ENCODE data around the gene CYTH1.
"Not testable (repeated sequence)": the region's sequence is repeated elsewhere in the genome, so short reads cannot be mapped to it uniquely, and the experiment has no call there.

CYTH1 gene

GRCh38 chr17:78769196-78769773, 12.8 kb downstream of the CYTH1 start:
- Histone ChIP-seq H3K4me3 (no peak overlapping the region), H3K27ac (peak overlapping the region in 1 of 21 experiments; percentile 58)

- no peak overlapping the region for H3K4me3 ChIP-seq
- H3K27ac ChIP-seq: peak overlapping the region in 6 of 21 experiments; percentile 2 to 63 (median 22)
Measured at GRCh38 chr17:78767806-78768205, 14.3 kb downstream of the CYTH1 start.

- H3K27ac ChIP-seq: peak overlapping the region in 7 of 21 experiments; percentile 2 to 63 (median 55)
- no peak overlapping the region for H3K4me3 ChIP-seq
Measured at GRCh38 chr17:78766743-78767294, 15.3 kb downstream of the CYTH1 start.

GRCh38 chr17:78766225-78766624, 15.8 kb downstream of the CYTH1 start:
- H3K4me3 ChIP-seq: no peak overlapping the region
- H3K27ac ChIP-seq: peak overlapping the region in 9 of 21 experiments; percentile 2 to 63 (median 44)

- Histone ChIP-seq H3K27ac (peak overlapping the region in 9 of 21 experiments; percentile 2 to 63 (median 33)), H3K4me3 (no peak overlapping the region)
Measured at GRCh38 chr17:78765821-78766220, 16.3 kb downstream of the CYTH1 start.

- Histone ChIP-seq H3K4me3 (no peak overlapping the region), H3K27ac (peak overlapping the region in 4 of 21 experiments; percentile 14 to 57 (median 27))
Measured at GRCh38 chr17:78764871-78765270, 17.2 kb downstream of the CYTH1 start.

GRCh38 chr17:78763561-78763960, 18.5 kb downstream of the CYTH1 start:
- Histone ChIP-seq H3K4me3 (no peak overlapping the region), H3K27ac (no peak overlapping the region)

- peak overlapping the region in 6 of 21 experiments; percentile 7 to 72 (median 36) for H3K27ac ChIP-seq
- H3K4me3 ChIP-seq: no peak overlapping the region
Measured at GRCh38 chr17:78761789-78762406, 20.2 kb downstream of the CYTH1 start.

GRCh38 chr17:78759969-78760352, 22.1 kb downstream of the CYTH1 start:
- Histone ChIP-seq H3K4me3 (no peak overlapping the region), H3K27ac (peak overlapping the region in 11 of 21 experiments; percentile 42 to 89 (median 70))

- Histone ChIP-seq H3K4me3 (no peak overlapping the region), H3K27ac (peak overlapping the region in 18 of 21 experiments; percentile 1 to 89 (median 64))
Measured at GRCh38 chr17:78759203-78759968, 22.7 kb downstream of the CYTH1 start.

GRCh38 chr17:78753316-78754250, 28.5 kb downstream of the CYTH1 start:
- Histone ChIP-seq H3K27ac (peak overlapping the region in 1 of 21 experiments; percentile 49), H3K4me3 (no peak overlapping the region)

GRCh38 chr17:78751447-78752161, 30.5 kb downstream of the CYTH1 start:
- Histone ChIP-seq H3K4me3 (no peak overlapping the region), H3K27ac (peak overlapping the region in 2 of 21 experiments; percentile 25 to 49)

- H3K4me3 ChIP-seq: not testable (repeated sequence)
- H3K27ac ChIP-seq: peak overlapping the region in 2 of 21 experiments; percentile 25 to 49
Measured at GRCh38 chr17:78751000-78751399, 31.1 kb downstream of the CYTH1 start.

- Histone ChIP-seq H3K4me3 (no peak overlapping the region), H3K27ac (peak overlapping the region; percentile 34 to 92 (median 77))
Measured at GRCh38 chr17:78748730-78749317, 33.2 kb downstream of the CYTH1 start.

- Histone ChIP-seq H3K4me3 (no peak overlapping the region), H3K27ac (peak overlapping the region in 20 of 21 experiments; percentile 39 to 92 (median 77))
Measured at GRCh38 chr17:78748048-78748729, 33.9 kb downstream of the CYTH1 start.

GRCh38 chr17:78747488-78747887, 34.6 kb downstream of the CYTH1 start:
- H3K4me3 ChIP-seq: no peak overlapping the region
- peak overlapping the region in 20 of 21 experiments; percentile 39 to 92 (median 77) for H3K27ac ChIP-seq

- H3K27ac ChIP-seq: peak overlapping the region in 17 of 21 experiments; percentile 4 to 92 (median 78)
- H3K4me3 ChIP-seq: no peak overlapping the region
Measured at GRCh38 chr17:78746949-78747269, 35.2 kb downstream of the CYTH1 start.

Data from skin epidermis (tissue), 12 donors.